ENCODE data around the gene FRMD1.

DNA sequence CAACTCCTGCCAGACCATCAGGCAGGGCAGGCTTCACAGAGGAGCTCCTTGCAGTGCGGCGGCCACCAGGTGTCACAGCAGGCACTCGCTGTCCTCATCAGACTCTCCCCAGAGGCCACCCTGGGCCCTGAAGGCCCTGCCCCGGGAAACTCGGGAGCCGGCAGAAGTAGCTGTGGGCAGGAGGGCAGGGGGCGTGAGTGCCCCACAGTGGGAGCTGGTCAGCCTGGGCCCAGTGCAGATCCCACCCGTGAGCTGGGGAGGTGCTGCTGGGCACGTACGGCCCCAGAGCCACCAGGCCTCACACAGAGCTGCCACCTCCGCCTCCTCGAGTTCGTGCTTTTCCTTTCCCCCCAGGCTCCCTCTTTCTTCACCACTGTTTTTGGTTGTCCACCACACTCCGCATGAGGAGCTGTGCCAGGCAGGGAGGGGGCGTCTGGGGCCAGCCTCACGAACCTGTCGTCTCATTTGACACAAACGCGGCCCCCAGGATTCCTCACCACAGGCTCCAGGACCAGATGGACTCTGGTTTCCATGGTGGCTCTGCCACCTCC is 33.8 kb downstream of the FRMD1 start:
- TF ChIP-seq POLR2AphosphoS5 (IDR thresholded peaks at IDR 0.05) (no peak), POLR2A (IDR thresholded peaks at IDR 0.05) (no peak)
- TF ChIP-seq, protein P1, sequence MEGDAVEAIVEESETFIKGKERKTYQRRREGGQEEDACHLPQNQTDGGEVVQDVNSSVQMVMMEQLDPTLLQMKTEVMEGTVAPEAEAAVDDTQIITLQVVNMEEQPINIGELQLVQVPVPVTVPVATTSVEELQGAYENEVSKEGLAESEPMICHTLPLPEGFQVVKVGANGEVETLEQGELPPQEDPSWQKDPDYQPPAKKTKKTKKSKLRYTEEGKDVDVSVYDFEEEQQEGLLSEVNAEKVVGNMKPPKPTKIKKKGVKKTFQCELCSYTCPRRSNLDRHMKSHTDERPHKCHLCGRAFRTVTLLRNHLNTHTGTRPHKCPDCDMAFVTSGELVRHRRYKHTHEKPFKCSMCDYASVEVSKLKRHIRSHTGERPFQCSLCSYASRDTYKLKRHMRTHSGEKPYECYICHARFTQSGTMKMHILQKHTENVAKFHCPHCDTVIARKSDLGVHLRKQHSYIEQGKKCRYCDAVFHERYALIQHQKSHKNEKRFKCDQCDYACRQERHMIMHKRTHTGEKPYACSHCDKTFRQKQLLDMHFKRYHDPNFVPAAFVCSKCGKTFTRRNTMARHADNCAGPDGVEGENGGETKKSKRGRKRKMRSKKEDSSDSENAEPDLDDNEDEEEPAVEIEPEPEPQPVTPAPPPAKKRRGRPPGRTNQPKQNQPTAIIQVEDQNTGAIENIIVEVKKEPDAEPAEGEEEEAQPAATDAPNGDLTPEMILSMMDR (IDR thresholded peaks at IDR 0.05): no peak

Data from transverse colon (tissue), 4 donors.